NCI-H1930 (cell line): ENCODE results near the gene SCN3A.

Experiments
- DNase-seq, 2 experiments: peaks; one replicate each; lab custom pipeline; 2025; lab: John Stamatoyannopoulos, UW

The SCN3A gene

GRCh38 chr2:165055082-165055851 is 148.6 kb downstream of the SCN3A start:
- DNase-seq = no peak

GRCh38 chr2:165054652-165055051 is 149.2 kb downstream of the SCN3A start:
- DNase-seq = no peak

GRCh38 chr2:165044505-165045303 is 159.1 kb downstream of the SCN3A start:
- no peak for DNase-seq
